Stomach (tissue), 4 donors: ENCODE data around the gene CTSC.

ENCODE experiments used
- EP300 ChIP-seq: sonication (generic); formaldehyde crosslinking; IDR thresholded peaks from one replicate; pipeline ENCODE4 v1.6.1; 2017; ENCODE audit warnings: antibody characterized with exemption
- POLR2A ChIP-seq, 4 donors: fragments of 450-650 bp; IDR thresholded peaks; one replicate each; pipeline ENCODE4 v1.6.1; 2016; ENCODE audit warnings: antibody characterized with exemption in 4 of 4, control low read depth in 2 of 4, mild to moderate bottlenecking in 1 of 4, moderate library complexity in 1 of 4
- TF ChIP-seq, protein P1 (sequence below), 7 experiments: fragments of 450-650 bp in 4 of 7; fragments of 200-600 bp in 3 of 7; sonication (generic) in 3 of 7; IDR thresholded peaks; one replicate each; pipeline ENCODE4 v1.5.1; 2016 to 2019; ENCODE audit warnings: antibody characterized with exemption in 7 of 7, control low read depth in 2 of 7, mild to moderate bottlenecking in 1 of 7

DNA sequence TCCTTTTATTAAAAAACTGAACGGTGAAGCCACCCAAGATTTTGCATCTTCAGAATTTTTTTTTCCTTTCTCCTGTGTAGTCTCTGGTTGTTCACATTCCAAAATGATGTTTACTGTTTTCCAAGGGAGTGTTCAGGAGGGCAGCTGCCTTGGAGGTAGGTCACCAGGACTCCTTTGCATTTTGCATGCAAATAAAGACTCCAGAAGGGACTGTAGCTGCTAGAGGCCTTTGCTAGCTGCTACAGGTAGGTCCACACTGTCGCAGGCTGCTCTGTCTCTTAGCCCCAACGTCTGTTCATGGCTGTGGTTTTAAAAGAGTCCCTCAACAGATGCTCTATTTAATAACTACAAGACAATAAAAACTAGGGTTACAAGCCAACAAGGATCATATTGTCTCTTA, 11.4 kb downstream of the CTSC start:
- TF ChIP-seq POLR2A (IDR thresholded peaks at IDR 0.05) (no peak), EP300 (no peak)
- TF ChIP-seq, protein P1, sequence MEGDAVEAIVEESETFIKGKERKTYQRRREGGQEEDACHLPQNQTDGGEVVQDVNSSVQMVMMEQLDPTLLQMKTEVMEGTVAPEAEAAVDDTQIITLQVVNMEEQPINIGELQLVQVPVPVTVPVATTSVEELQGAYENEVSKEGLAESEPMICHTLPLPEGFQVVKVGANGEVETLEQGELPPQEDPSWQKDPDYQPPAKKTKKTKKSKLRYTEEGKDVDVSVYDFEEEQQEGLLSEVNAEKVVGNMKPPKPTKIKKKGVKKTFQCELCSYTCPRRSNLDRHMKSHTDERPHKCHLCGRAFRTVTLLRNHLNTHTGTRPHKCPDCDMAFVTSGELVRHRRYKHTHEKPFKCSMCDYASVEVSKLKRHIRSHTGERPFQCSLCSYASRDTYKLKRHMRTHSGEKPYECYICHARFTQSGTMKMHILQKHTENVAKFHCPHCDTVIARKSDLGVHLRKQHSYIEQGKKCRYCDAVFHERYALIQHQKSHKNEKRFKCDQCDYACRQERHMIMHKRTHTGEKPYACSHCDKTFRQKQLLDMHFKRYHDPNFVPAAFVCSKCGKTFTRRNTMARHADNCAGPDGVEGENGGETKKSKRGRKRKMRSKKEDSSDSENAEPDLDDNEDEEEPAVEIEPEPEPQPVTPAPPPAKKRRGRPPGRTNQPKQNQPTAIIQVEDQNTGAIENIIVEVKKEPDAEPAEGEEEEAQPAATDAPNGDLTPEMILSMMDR (IDR thresholded peaks at IDR 0.05): no peak
